H9 (cell line): ENCODE measurements around the gene FAM3A. TPM values are rescaled to one million over a fixed set of nuclear protein-coding genes. Genes with fewer than 3 reads are reported as not detected.

ENCODE experiments used
- DNase-seq: peaks from one replicate; pipeline ENCODE4 v3.0.0-alpha.2; 2017
- H2AFZ ChIP-seq: one replicate; pipeline ENCODE4 v1.6.1; 2013; ENCODE audit warnings: mild to moderate bottlenecking, low read length, control low read depth, moderate library complexity
- H2AK5ac ChIP-seq: 2 replicates; pipeline ENCODE4 v1.6.1; 2013; ENCODE audit warnings: low read length, control low read depth, mixed read lengths; ENCODE audit not compliant: insufficient read length
- H2BK120ac ChIP-seq: one replicate; pipeline ENCODE4 v1.6.1; 2013; ENCODE audit warnings: low read depth, mild to moderate bottlenecking, low read length, control low read depth, inconsistent platforms; ENCODE audit not compliant: poor library complexity, severe bottlenecking
- H2BK12ac ChIP-seq: 2 replicates; pipeline ENCODE4 v1.6.1; 2013; ENCODE audit warnings: low read length, control low read depth, mixed read lengths, low read depth; ENCODE audit not compliant: insufficient read length
- H2BK15ac ChIP-seq: 2 replicates; pipeline ENCODE4 v1.6.1; 2013; ENCODE audit warnings: low read depth, low read length, control low read depth
- H2BK20ac ChIP-seq: one replicate; pipeline ENCODE4 v1.6.1; 2013; ENCODE audit warnings: low read depth, mild to moderate bottlenecking, low read length, control low read depth, inconsistent platforms; ENCODE audit not compliant: poor library complexity, severe bottlenecking
- H2BK5ac ChIP-seq: 2 replicates; pipeline ENCODE4 v1.6.1; 2013; ENCODE audit warnings: low read length, control low read depth, mixed read lengths; ENCODE audit not compliant: insufficient read length
- H3K14ac ChIP-seq: 2 replicates; pipeline ENCODE4 v1.6.1; 2013; ENCODE audit warnings: low read length, control low read depth; ENCODE audit not compliant: insufficient read depth
- H3K18ac ChIP-seq: 2 replicates; pipeline ENCODE4 v1.6.1; 2013; ENCODE audit warnings: low read depth, mild to moderate bottlenecking, mixed read lengths, low read length, control low read depth; ENCODE audit not compliant: insufficient read length
- H3K23ac ChIP-seq: 2 replicates; pipeline ENCODE4 v1.6.1; 2013; ENCODE audit warnings: low read length, control low read depth, mixed read lengths, low read depth; ENCODE audit not compliant: insufficient read length
- H3K23me2 ChIP-seq: 2 replicates; pipeline ENCODE4 v1.6.1; 2013; ENCODE audit warnings: low read depth, mild to moderate bottlenecking, mixed read lengths, low read length, control low read depth; ENCODE audit not compliant: insufficient read length, poor library complexity, severe bottlenecking
- H3K27ac ChIP-seq: 2 replicates; pipeline ENCODE4 v1.5.1; 2013; ENCODE audit warnings: low read length, control low read depth, mixed read lengths, low read depth; ENCODE audit not compliant: insufficient read length
- H3K27me3 ChIP-seq: 2 replicates; pipeline ENCODE4 v1.6.1; 2013; ENCODE audit warnings: low read length, control low read depth, inconsistent platforms; ENCODE audit not compliant: insufficient read depth
- H3K4ac ChIP-seq: 2 replicates; pipeline ENCODE4 v1.6.1; 2013; ENCODE audit warnings: low read depth, mild to moderate bottlenecking, control low read depth, inconsistent platforms, low read length, moderate library complexity
- H3K4me1 ChIP-seq: 2 replicates; pipeline ENCODE4 v1.6.1; 2013; ENCODE audit warnings: low read length, control low read depth, inconsistent platforms; ENCODE audit not compliant: insufficient read depth
- H3K4me2 ChIP-seq: 2 replicates; pipeline ENCODE4 v1.6.1; 2013; ENCODE audit warnings: low read length, control low read depth, mixed read lengths; ENCODE audit not compliant: insufficient read length, insufficient read depth
- H3K56ac ChIP-seq: 2 replicates; pipeline ENCODE4 v1.6.1; 2013; ENCODE audit warnings: low read depth, mild to moderate bottlenecking, mixed read lengths, low read length, control low read depth; ENCODE audit not compliant: insufficient read length
- H3K79me1 ChIP-seq: 2 replicates; pipeline ENCODE4 v1.6.1; 2013; ENCODE audit warnings: low read depth, mild to moderate bottlenecking, moderate library complexity, low read length, control low read depth, inconsistent platforms; ENCODE audit not compliant: insufficient read depth, poor library complexity, severe bottlenecking
- H3K79me2 ChIP-seq: 2 replicates; pipeline ENCODE4 v1.6.1; 2013; ENCODE audit warnings: low read length, control low read depth, inconsistent platforms; ENCODE audit not compliant: insufficient read depth
- H3K9ac ChIP-seq: 2 replicates; pipeline ENCODE4 v1.6.1; 2013; ENCODE audit warnings: low read length, control low read depth, mixed read lengths; ENCODE audit not compliant: insufficient read length; ENCODE audit errors: extremely low read depth
- H3K9me3 ChIP-seq: one replicate; pipeline ENCODE4 v1.6.1; 2013; ENCODE audit warnings: low read depth, low read length, inconsistent platforms; ENCODE audit not compliant: control insufficient read depth
- H3T11ph ChIP-seq: one replicate; pipeline ENCODE4 v1.6.1; 2013; ENCODE audit warnings: mild to moderate bottlenecking, low read length, control low read depth, inconsistent platforms
- H4K20me1 ChIP-seq: one replicate; pipeline ENCODE4 v1.6.1; 2013; ENCODE audit not compliant: control insufficient read depth, insufficient read length, insufficient read depth
- H4K5ac ChIP-seq: 2 replicates; pipeline ENCODE4 v1.6.1; 2013; ENCODE audit warnings: low read depth, mild to moderate bottlenecking, mixed read lengths, low read length, control low read depth; ENCODE audit not compliant: insufficient read length
- H4K8ac ChIP-seq: replicated peaks from 2 replicates; pipeline ENCODE4 v1.6.1; 2013; ENCODE audit warnings: low read length, control low read depth, mixed read lengths, low read depth; ENCODE audit not compliant: insufficient read length
- H4K91ac ChIP-seq: 2 replicates; pipeline ENCODE4 v1.6.1; 2013; ENCODE audit warnings: low read depth, mild to moderate bottlenecking, moderate library complexity, mixed read lengths, low read length, control low read depth; ENCODE audit not compliant: insufficient read length
- H3K27ac Mint-ChIP-seq, 3 experiments: 2 replicates in 2 of 3; 3 replicates in 1 of 3; pipeline ENCODE4 v1.8.0; 2020 to 2021; ENCODE audit warnings: mixed read lengths in 3 of 3, mild to moderate bottlenecking in 1 of 3, moderate library complexity in 1 of 3
- H3K27me3 Mint-ChIP-seq: 2 replicates; pipeline ENCODE4 v1.8.0; 2021; ENCODE audit warnings: low read depth, mild to moderate bottlenecking, moderate library complexity, mixed read lengths
- H3K36me3 Mint-ChIP-seq, 3 experiments: 2 replicates in 2 of 3; 3 replicates in 1 of 3; pipeline ENCODE4 v1.8.0; 2020 to 2021; ENCODE audit warnings: low read depth in 3 of 3, mixed read lengths in 3 of 3; ENCODE audit not compliant: insufficient read depth in 1 of 3
- H3K4me1 Mint-ChIP-seq, 2 experiments: 2 replicates each; pipeline ENCODE4 v1.8.0; 2020; ENCODE audit warnings: mixed read lengths in 2 of 2
- H3K4me3 Mint-ChIP-seq, 2 experiments: 2 replicates in 1 of 2; 3 replicates in 1 of 2; pipeline ENCODE4 v1.8.0; 2020 to 2021; ENCODE audit warnings: mild to moderate bottlenecking in 2 of 2, mixed read lengths in 2 of 2, moderate library complexity in 1 of 2
- H3K9me3 Mint-ChIP-seq, 2 experiments: 2 replicates in 1 of 2; 3 replicates in 1 of 2; pipeline ENCODE4 v1.8.0; 2020; ENCODE audit warnings: mild to moderate bottlenecking in 2 of 2, mixed read lengths in 2 of 2, moderate library complexity in 1 of 2
- CTCF ChIP-seq: fragments of 200-600 bp; sonication (generic); conservative IDR thresholded peaks from 3 replicates; pipeline ENCODE4 v1.8.0; 2021; ENCODE audit warnings: antibody characterized with exemption, mild to moderate bottlenecking
- WGBS: extraction: QIAGEN DNeasy Blood & Tissue Kit; methylation state at CpG from one replicate; pipeline ENCODE4 v1.1.7; 2013; ENCODE audit warnings: missing lambda C conversion rate, low lambda C conversion rate, mixed read lengths; ENCODE audit not compliant: insufficient read length; ENCODE audit errors: extremely low coverage; 5-methylcytosine and 5-hydroxymethylcytosine counted together
- total RNA-seq: library from RNA; stranded (reverse); gene quantifications from 2 replicates; pipeline ENCODE4 v1.2.1, GENCODE V29; 2021

Gene FAM3A
- total RNA-seq, 1 experiment from 2014 or later = 22.8 TPM

GRCh38 chrX:154478728-154479622 is 37.1 kb downstream of the FAM3A start, which contains the start of gene LAGE3:
TSS of gene LAGE3 (minus strand) at chrX:154479281. CDS start at chrX:154478915, 366 bp downstream.
- Histone ChIP-seq H3K27me3 (no peaks in the 10 kb centered on the region), H3K27ac (no peak within 1 kb of the TSS), H3K9ac (no peak within 1 kb of the TSS), H4K8ac (no peak within 1 kb of the TSS), H3K14ac (peak within 1 kb of the TSS; percentile 91; the same call in 1 of the 2 replicates), H3T11ph (no peak within 1 kb of the TSS), H3K4me1 (no peaks in the 10 kb centered on the region), H2BK12ac (no peak within 1 kb of the TSS), H3K56ac (no peak within 1 kb of the TSS), H3K4me2 (peak within 1 kb of the TSS; percentile 60), H4K5ac (no peak within 1 kb of the TSS), H2BK15ac (no peak within 1 kb of the TSS), H2BK20ac (no peak within 1 kb of the TSS), H3K18ac (peak within 1 kb of the TSS; percentile 83), H2BK120ac (no peak within 1 kb of the TSS), H4K20me1 (no peaks in the 10 kb centered on the region), H2BK5ac (no peak within 1 kb of the TSS), H4K91ac (no peak within 1 kb of the TSS), H3K23me2 (peaks cover 4% of the 10 kb centered on the region), H3K4ac (no peak within 1 kb of the TSS), H3K79me1 (no peaks in the 10 kb centered on the region), H2AK5ac (no peak within 1 kb of the TSS), H2AFZ (no peak within 1 kb of the TSS), H3K79me2 (no peaks in the 10 kb centered on the region), H3K23ac (no peak within 1 kb of the TSS), H3K9me3 (peaks cover 23% of the 10 kb centered on the region)
- H3K4me1 Mint-ChIP-seq = peaks cover 6 to 13% of the 10 kb centered on the region in 2 experiments
- H3K36me3 Mint-ChIP-seq = peaks cover 12 to 30% (median 26%) of the 10 kb centered on the region in 3 experiments
- DNase-seq = peak; percentile 89
- H3K27me3 Mint-ChIP-seq = peaks cover 15% of the 10 kb centered on the region
- H3K4me3 Mint-ChIP-seq = peak within 1 kb of the TSS; percentile 74 to 86
- TF ChIP-seq CTCF = no peak
- peak within 1 kb of the TSS in 1 of 3 experiments; percentile 87; a peak in 2 of 7 replicates for H3K27ac Mint-ChIP-seq
- WGBS = no CpG with 5 or more reads among the region's 85 CpGs
- peaks cover 70 to 90% of the 10 kb centered on the region in 2 experiments for H3K9me3 Mint-ChIP-seq
